Amniotic epithelial cell (primary cell): Measurements from ENCODE around the gene PGK1.
A peak's percentile ranks its signal among the peaks of the same experiment; 100 is the strongest.
"Not testable (repeated sequence)": the region's sequence is repeated elsewhere in the genome, so short reads cannot be mapped to it uniquely, and the experiment has no call there.

Experiments
- DNase-seq: peaks from one replicate; pipeline ENCODE4 v3.0.0-alpha.2; 2010; ENCODE audit warnings: low read depth

PGK1 gene

GRCh38 chrX:78103623-78104446 is at the start of gene PGK1:
Gene PGK1 (plus strand): TSS chrX:78104248. CDS start chrX:78104341, 93 bp downstream.
- DNase-seq = peak; percentile 95

- no peak for DNase-seq
Observed at GRCh38 chrX:78063687-78064086, 40.4 kb upstream of the PGK1 start.

GRCh38 chrX:78064152-78064551 is 39.9 kb upstream of the PGK1 start:
- no peak for DNase-seq

- peak; percentile 41 for DNase-seq
Observed at GRCh38 chrX:78064698-78065601, 39.1 kb upstream of the PGK1 start.

GRCh38 chrX:78066110-78066509 is 37.9 kb upstream of the PGK1 start:
- DNase-seq = no peak

GRCh38 chrX:78071331-78071730 is 32.7 kb upstream of the PGK1 start:
- DNase-seq = no peak

GRCh38 chrX:78073147-78074077 is 30.6 kb upstream of the PGK1 start:
- DNase-seq = not testable (repeated sequence)

GRCh38 chrX:78074088-78074487 is 30.0 kb upstream of the PGK1 start:
- no peak for DNase-seq

GRCh38 chrX:78075787-78076389 is 28.2 kb upstream of the PGK1 start:
- no peak for DNase-seq

- DNase-seq = not testable (repeated sequence)
Observed at GRCh38 chrX:78081413-78081812, 22.6 kb upstream of the PGK1 start.

- DNase-seq = peak; percentile 21
Observed at GRCh38 chrX:78092296-78092695, 11.8 kb upstream of the PGK1 start.

- no peak for DNase-seq
Observed at GRCh38 chrX:78098108-78098507, 5.9 kb upstream of the PGK1 start.

GRCh38 chrX:78102091-78102490 is 2.0 kb upstream of the PGK1 start:
- DNase-seq = peak; percentile 17

- DNase-seq = no peak
Observed at GRCh38 chrX:78103001-78103622, 936 bp upstream of the PGK1 start.

GRCh38 chrX:78104447-78105176 is 564 bp downstream of the PGK1 start:
- peak; percentile 46 for DNase-seq

GRCh38 chrX:78105944-78106650 is 2.0 kb downstream of the PGK1 start:
- no peak for DNase-seq

GRCh38 chrX:78106651-78106986 is 2.6 kb downstream of the PGK1 start:
- DNase-seq = no peak

GRCh38 chrX:78109458-78109857 is 5.4 kb downstream of the PGK1 start:
- DNase-seq = no peak

GRCh38 chrX:78111140-78111931 is 7.3 kb downstream of the PGK1 start:
- DNase-seq = no peak
